ENCODE data around the gene PDE6G. TPM values are rescaled to one million over a fixed set of nuclear protein-coding genes. Genes with fewer than 3 reads are reported as not detected.

PDE6G gene
- total RNA-seq, 1 experiment from 2014 or later, result 0.85 TPM

GRCh38 chr17:81666092-81666341, 9.7 kb upstream of the PDE6G start:
- Histone ChIP-seq H3K4me3 (ENCODE audit: low read depth in 2 of 2, low read length in 2 of 2) (peak overlapping the region; percentile 86 to 88), H3K27me3 (ENCODE audit: control insufficient read depth, insufficient read depth, low read length) (no peaks in the 10 kb centered on the region), H3K27ac (ENCODE audit: low read length) (peak overlapping the region; percentile 99), H3K4me1 (ENCODE audit: control insufficient read depth, insufficient read depth, low read length) (peaks cover 21% of the 10 kb centered on the region), H3K36me3 (ENCODE audit: control insufficient read depth, insufficient read depth, low read length) (no peaks in the 10 kb centered on the region; the same call in 1 of the 2 replicates), H3K9me3 (ENCODE audit: control insufficient read depth, insufficient read depth, low read depth, low read length) (no peaks in the 10 kb centered on the region)
- BruUV-seq (replicated peaks), result TSS peak; percentile 94
- ATAC-seq (no peak), DNase-seq (ENCODE audit: low read depth, low spot score) (no peak)
- CTCF ChIA-PET, result no interaction called here
- in situ Hi-C loops (cut with HindIII; ENCODE audit: low pct_unique_long_range_greater_than_20kb, low sequenced_read_pairs), result no loop called here
- no peak for TF ChIP-seq POLR2AphosphoS5 (IDR thresholded peaks at IDR 0.05; ENCODE audit: low read depth, low read length)
- TF ChIP-seq TCF7L2 (IDR thresholded peaks at IDR 0.05; ENCODE audit: low read depth, low read length), result no peak
- TF ChIP-seq REST (IDR thresholded peaks at IDR 0.05; ENCODE audit: insufficient read depth in 1 of 2, low read depth in 2 of 2, low read length in 1 of 2), result no peak
- TF ChIP-seq, protein P1, sequence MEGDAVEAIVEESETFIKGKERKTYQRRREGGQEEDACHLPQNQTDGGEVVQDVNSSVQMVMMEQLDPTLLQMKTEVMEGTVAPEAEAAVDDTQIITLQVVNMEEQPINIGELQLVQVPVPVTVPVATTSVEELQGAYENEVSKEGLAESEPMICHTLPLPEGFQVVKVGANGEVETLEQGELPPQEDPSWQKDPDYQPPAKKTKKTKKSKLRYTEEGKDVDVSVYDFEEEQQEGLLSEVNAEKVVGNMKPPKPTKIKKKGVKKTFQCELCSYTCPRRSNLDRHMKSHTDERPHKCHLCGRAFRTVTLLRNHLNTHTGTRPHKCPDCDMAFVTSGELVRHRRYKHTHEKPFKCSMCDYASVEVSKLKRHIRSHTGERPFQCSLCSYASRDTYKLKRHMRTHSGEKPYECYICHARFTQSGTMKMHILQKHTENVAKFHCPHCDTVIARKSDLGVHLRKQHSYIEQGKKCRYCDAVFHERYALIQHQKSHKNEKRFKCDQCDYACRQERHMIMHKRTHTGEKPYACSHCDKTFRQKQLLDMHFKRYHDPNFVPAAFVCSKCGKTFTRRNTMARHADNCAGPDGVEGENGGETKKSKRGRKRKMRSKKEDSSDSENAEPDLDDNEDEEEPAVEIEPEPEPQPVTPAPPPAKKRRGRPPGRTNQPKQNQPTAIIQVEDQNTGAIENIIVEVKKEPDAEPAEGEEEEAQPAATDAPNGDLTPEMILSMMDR (IDR thresholded peaks at IDR 0.05), result no peak
- no peak for TF ChIP-seq SIN3A (IDR thresholded peaks at IDR 0.05; ENCODE audit: borderline replicate concordance, insufficient read depth, low read depth, low read length)
- intact Hi-C loops (cut with micrococcal nuclease; ENCODE audit: unreplicated experiment), result loop anchor here (5.0 kb wide), 1 partner anchor 34 kb away; no protein-coding TSS in a partner anchor
- POLR2A ChIA-PET, result interaction anchor here (1.1 kb wide), 1 partner anchor 17 kb away, joined by 3 read pairs; the partner anchor contains the start of genes ARL16 and HGS

DNA sequence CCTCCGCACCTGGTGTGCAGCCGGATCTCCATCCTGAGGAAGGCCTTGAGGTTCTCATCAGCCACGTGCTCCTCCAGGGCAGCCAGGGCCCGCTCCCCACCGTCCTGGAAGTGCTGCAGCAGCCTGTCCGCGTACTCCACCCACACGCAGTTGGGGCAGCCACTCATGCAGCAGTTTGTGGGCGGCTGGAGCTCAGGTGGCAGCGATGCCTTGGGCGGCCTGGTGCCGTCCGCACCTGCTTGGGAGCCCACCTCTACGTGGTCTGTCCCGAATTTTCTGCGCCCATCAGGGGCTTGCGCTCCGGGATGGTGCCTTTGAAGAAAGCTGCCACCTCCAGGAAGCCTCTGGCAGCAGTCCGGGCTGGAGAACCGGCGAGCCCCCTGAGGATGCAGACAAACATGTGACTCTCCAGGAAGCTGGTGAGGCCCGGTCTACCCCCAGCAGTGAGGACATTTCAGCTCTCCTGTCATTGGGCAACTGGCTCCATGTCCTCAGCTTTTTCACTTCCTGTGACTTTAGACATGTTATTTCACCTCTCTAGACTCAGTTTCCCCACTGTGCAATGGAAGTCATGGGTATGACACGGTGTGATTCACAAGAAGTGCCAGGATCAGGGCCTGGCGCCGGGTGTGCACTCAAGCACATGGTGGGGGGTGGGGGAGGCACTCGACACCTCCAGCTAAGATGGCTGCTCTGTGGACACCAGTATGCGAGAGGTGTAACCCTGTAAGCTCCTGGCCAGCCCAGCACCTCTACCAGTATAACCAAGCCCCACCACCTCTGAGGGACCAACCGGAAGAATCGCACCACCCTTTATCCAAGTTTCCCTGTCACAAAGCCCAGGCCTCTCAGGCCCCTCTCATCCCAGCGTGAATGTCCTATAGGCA, 9.1 kb upstream of the PDE6G start:
- in situ Hi-C loops (cut with HindIII; ENCODE audit: low pct_unique_long_range_greater_than_20kb, low sequenced_read_pairs), result no loop called here
- H3K4me1 ChIP-seq (ENCODE audit: control insufficient read depth, insufficient read depth, low read length), result peaks cover 21% of the 10 kb centered on the region
- ChIA-PET CTCF (no interaction called here), POLR2A (interaction anchor here (0.6 to 1.1 kb wide), 2 partner anchors 18 to 34 kb away, joined by 3 read pairs; partner anchors contain the start of genes ARL16 and HGS)
- no peak for DNase-seq (ENCODE audit: low read depth, low spot score)
- ATAC-seq, result peak; percentile 27
- BruUV-seq (replicated peaks), result no TSS peak
- H3K27ac ChIP-seq (ENCODE audit: low read length), result peak overlapping the region; percentile 99
- H3K27me3 ChIP-seq (ENCODE audit: control insufficient read depth, insufficient read depth, low read length), result no peaks in the 10 kb centered on the region
- H3K4me3 ChIP-seq (ENCODE audit: low read depth in 2 of 2, low read length in 2 of 2), result peak overlapping the region; percentile 86 to 88
- no peaks in the 10 kb centered on the region; the same call in 1 of the 2 replicates for H3K36me3 ChIP-seq (ENCODE audit: control insufficient read depth, insufficient read depth, low read length)
- H3K9me3 ChIP-seq (ENCODE audit: control insufficient read depth, insufficient read depth, low read depth, low read length), result no peaks in the 10 kb centered on the region
- TF ChIP-seq REST (IDR thresholded peaks at IDR 0.05; ENCODE audit: insufficient read depth in 1 of 2, low read depth in 2 of 2, low read length in 1 of 2) (no peak), TCF7L2 (IDR thresholded peaks at IDR 0.05; ENCODE audit: low read depth, low read length) (no peak), POLR2AphosphoS5 (IDR thresholded peaks at IDR 0.05; ENCODE audit: low read depth, low read length) (no peak), SIN3A (IDR thresholded peaks at IDR 0.05; ENCODE audit: borderline replicate concordance, insufficient read depth, low read depth, low read length) (no peak)
- TF ChIP-seq, protein P1 (IDR thresholded peaks at IDR 0.05), result no peak
- intact Hi-C loops (cut with micrococcal nuclease; ENCODE audit: unreplicated experiment), result loop anchor here (5.0 kb wide), 1 partner anchor 33 kb away; no protein-coding TSS in a partner anchor
